ENCODE data around the gene RBMS2. TPM values are rescaled to one million over a fixed set of nuclear protein-coding genes. Genes with fewer than 3 reads are reported as not detected.

RBMS2 gene
- total RNA-seq, 6 donors from 2014 or later, result 43.0 to 113 (median 78.4) TPM

DNA sequence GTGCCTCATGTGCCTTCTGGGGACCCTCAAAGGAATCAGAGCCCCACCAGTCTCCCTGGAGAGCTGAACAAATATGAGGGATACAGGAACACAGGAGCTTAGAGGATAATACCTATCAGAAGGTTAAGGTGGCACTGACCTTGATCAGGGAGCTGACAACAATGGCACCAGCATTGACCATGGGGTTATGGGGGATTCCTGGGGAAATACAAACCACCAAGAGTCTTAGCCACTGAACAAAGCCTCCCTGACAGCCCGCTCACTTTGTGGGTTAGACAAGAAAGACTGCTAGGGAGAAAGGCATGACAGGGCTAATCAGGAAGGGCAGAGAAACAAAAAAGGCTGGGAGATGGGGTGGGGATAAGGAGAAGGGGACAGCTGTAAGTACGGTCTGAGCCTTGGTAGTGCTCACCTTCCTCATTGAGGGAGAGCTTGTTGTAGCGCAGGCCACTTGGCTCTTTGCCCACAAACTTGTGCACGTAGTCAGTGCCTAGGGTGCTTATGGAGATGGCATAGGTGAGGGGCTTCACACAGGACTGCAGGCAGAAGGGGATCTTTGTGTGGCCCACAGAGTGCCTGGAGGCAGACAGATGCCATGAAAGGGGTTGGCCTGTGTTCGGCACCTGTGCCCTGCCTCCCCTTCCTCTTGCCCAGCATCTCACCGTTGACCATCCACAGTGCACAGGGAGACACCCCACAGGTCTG, 43.9 kb upstream of the RBMS2 start:
- peaks cover 0 to 6% (median 0%) of the 10 kb centered on the region in 4 donors for H3K4me1 ChIP-seq
- H3K27ac ChIP-seq, result no peak overlapping the region
- H3K36me3 ChIP-seq, result peaks cover 0 to 5% (median 0%) of the 10 kb centered on the region in 4 donors
- WGBS, 2 donors, result 82 to 84% methylated on average over 5 to 6 of the region's 6 CpGs
- H3K4me3 ChIP-seq, result no peak overlapping the region
- no peak for TF ChIP-seq EP300 (IDR thresholded peaks at IDR 0.05)
- ATAC-seq (ENCODE audit: low FRiP score in 2 of 2) (no peak), DNase-seq (no peak)
- H3K27me3 ChIP-seq, result no peaks in the 10 kb centered on the region
- H3K9me3 ChIP-seq, result no peaks in the 10 kb centered on the region

DNA sequence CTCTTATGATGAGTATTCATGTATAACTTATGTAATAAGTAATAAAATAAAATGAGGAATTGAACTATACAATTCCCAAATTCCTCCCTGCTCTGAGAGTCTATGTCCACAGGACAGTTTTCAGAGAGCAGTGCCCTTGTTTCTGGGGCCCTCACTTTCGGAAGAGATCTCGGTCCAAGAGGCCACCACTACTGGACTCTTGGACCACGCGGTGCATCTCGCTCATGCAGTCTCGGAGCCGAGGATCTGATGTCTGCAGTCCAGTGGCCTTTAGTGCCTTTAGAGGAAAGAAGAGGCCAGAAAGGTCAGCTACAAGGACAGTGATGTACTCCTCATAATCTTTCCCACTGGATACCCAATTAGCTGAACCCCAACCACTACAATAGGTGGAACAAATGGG, 42.0 kb upstream of the RBMS2 start:
- 94 to 100% methylated on average over 7 of the region's 7 CpGs for WGBS, 2 donors
- ATAC-seq (ENCODE audit: low FRiP score in 2 of 2), result no peak
- DNase-seq, result no peak
- Histone ChIP-seq H3K9me3 (no peaks in the 10 kb centered on the region), H3K4me1 (peaks cover 0 to 6% (median 0%) of the 10 kb centered on the region in 4 donors), H3K36me3 (no peaks in the 10 kb centered on the region), H3K4me3 (no peak overlapping the region), H3K27me3 (no peaks in the 10 kb centered on the region), H3K27ac (no peak overlapping the region)
- TF ChIP-seq EP300 (IDR thresholded peaks at IDR 0.05) (no peak), POLR2AphosphoS5 (IDR thresholded peaks at IDR 0.05) (no peak), POLR2A (IDR thresholded peaks at IDR 0.05) (no peak), CTCF (IDR thresholded peaks at IDR 0.05) (no peak)

DNA sequence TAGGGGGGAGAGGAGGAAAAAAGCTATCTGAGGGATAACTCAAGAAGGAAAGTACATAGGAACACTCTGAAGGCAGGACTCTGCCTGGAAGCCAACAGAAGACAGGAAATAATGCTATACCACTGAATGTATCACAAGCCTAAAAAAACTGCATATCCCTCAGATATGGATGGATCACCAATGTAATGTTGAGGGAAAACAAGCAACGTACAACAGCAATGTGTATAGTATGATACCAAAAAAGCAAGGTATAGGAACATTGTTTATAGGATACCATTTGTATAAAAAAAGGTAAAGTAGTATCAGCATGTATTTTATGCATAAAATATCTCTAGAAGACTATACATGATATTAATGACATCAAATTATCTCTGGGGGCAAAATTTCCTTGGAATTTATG, 37.1 kb upstream of the RBMS2 start:
- no peak overlapping the region for H3K27ac ChIP-seq
- no peaks in the 10 kb centered on the region for H3K36me3 ChIP-seq
- WGBS, 2 donors, result 83 to 90% methylated on average over 1 of the region's 1 CpG
- ATAC-seq (ENCODE audit: low FRiP score in 2 of 2) (no peak), DNase-seq (no peak)
- H3K9me3 ChIP-seq, result no peaks in the 10 kb centered on the region
- TF ChIP-seq POLR2A (IDR thresholded peaks at IDR 0.05) (no peak), POLR2AphosphoS5 (IDR thresholded peaks at IDR 0.05) (no peak), CTCF (IDR thresholded peaks at IDR 0.05) (no peak), EP300 (IDR thresholded peaks at IDR 0.05) (no peak)
- H3K4me3 ChIP-seq, result no peak overlapping the region
- peaks cover 8 to 20% (median 16%) of the 10 kb centered on the region in 4 donors for H3K4me1 ChIP-seq
- H3K27me3 ChIP-seq, result no peaks in the 10 kb centered on the region

DNA sequence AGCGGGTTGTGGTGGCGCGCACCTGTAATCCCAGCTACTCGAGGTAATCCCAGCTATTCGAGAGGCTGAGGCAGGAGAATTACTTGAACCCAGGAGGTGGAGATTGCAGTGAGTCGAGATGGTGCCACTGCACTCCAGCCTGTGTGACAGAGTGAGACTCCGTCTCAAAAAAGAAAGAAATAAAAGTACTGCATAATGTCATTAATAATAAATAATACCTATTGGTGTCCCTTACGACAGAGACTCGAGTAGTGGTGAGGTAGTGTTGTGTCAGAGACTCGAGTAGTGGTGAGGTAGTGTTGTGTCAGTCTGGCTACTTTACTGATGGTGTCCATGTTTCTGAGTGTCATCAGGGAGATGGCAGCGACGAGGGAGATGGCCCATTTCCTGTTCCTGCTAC, 34.9 kb upstream of the RBMS2 start:
- 82 to 86% methylated on average over 12 of the region's 12 CpGs for WGBS, 2 donors
- Histone ChIP-seq H3K4me3 (no peak overlapping the region), H3K27ac (no peak overlapping the region), H3K36me3 (no peaks in the 10 kb centered on the region), H3K27me3 (no peaks in the 10 kb centered on the region), H3K9me3 (no peaks in the 10 kb centered on the region), H3K4me1 (peaks cover 8 to 20% (median 16%) of the 10 kb centered on the region in 4 donors)
- DNase-seq (no peak), ATAC-seq (ENCODE audit: low FRiP score in 2 of 2) (no peak)
- TF ChIP-seq CTCF (IDR thresholded peaks at IDR 0.05) (no peak), POLR2AphosphoS5 (IDR thresholded peaks at IDR 0.05) (no peak), EP300 (IDR thresholded peaks at IDR 0.05) (no peak), POLR2A (IDR thresholded peaks at IDR 0.05) (no peak)

GRCh38 chr12:56487448-56488040, 34.1 kb upstream of the RBMS2 start:
- peak; percentile 46 to 87 for DNase-seq
- ATAC-seq (ENCODE audit: low FRiP score in 2 of 2), result peak; percentile 65 to 68
- Histone ChIP-seq H3K27me3 (no peaks in the 10 kb centered on the region), H3K9me3 (no peaks in the 10 kb centered on the region), H3K4me1 (peaks cover 8 to 20% (median 16%) of the 10 kb centered on the region in 4 donors), H3K4me3 (peak overlapping the region; percentile 59 to 73 (median 68)), H3K36me3 (no peaks in the 10 kb centered on the region), H3K27ac (peak overlapping the region in 3 of 4 donors; percentile 4 to 66 (median 20))
- WGBS, 2 donors, result 9 to 41% methylated on average over 5 to 35 of the region's 44 CpGs
- TF ChIP-seq CTCF (IDR thresholded peaks at IDR 0.05) (no peak), POLR2AphosphoS5 (IDR thresholded peaks at IDR 0.05) (no peak), POLR2A (IDR thresholded peaks at IDR 0.05) (no peak), EP300 (IDR thresholded peaks at IDR 0.05) (no peak)

All from upper lobe of left lung (tissue), 6 donors.